Measurements from ENCODE around the gene GPHA2. TPM values are rescaled to one million over a fixed set of nuclear protein-coding genes. Genes with fewer than 3 reads are reported as not detected.

The GPHA2 gene
- total RNA-seq, 1 experiment from 2014 or later, result not detected

GRCh38 chr11:64933935-64934681 is 1.6 kb downstream of the GPHA2 start:
- Mint-ChIP-seq H3K27ac (ENCODE audit: unreplicated experiment) (no peak overlapping the region), H3K4me3 (ENCODE audit: low read depth, unreplicated experiment) (no peak overlapping the region), H3K4me1 (ENCODE audit: low read depth, unreplicated experiment) (no peaks in the 10 kb centered on the region), H3K9me3 (ENCODE audit: low read depth, unreplicated experiment) (no peaks in the 10 kb centered on the region), H3K27me3 (ENCODE audit: unreplicated experiment) (peaks cover 22% of the 10 kb centered on the region), H3K36me3 (ENCODE audit: insufficient read depth, unreplicated experiment) (no peaks in the 10 kb centered on the region)
- CTCF ChIA-PET, result interaction anchor here (0.6 to 1.1 kb wide), 3 partner anchors 17 to 624 kb away, joined by 3 to 4 read pairs (median 4); no protein-coding TSS in a partner anchor
- no peak for DNase-seq
- TF ChIP-seq CTCF (IDR thresholded peaks at IDR 0.05; ENCODE audit: unreplicated experiment), result no peak
- intact Hi-C loops (cut with micrococcal nuclease; ENCODE audit: unreplicated experiment), result no loop called here
- BruUV-seq (replicated peaks), result no TSS peak

- H3K27ac Mint-ChIP-seq (ENCODE audit: unreplicated experiment), result no peak overlapping the region
- H3K36me3 Mint-ChIP-seq (ENCODE audit: insufficient read depth, unreplicated experiment), result no peaks in the 10 kb centered on the region
- H3K9me3 Mint-ChIP-seq (ENCODE audit: low read depth, unreplicated experiment), result no peaks in the 10 kb centered on the region
- no peak overlapping the region for H3K4me3 Mint-ChIP-seq (ENCODE audit: low read depth, unreplicated experiment)
- intact Hi-C loops (cut with micrococcal nuclease; ENCODE audit: unreplicated experiment), result no loop called here
- no peak for TF ChIP-seq CTCF (IDR thresholded peaks at IDR 0.05; ENCODE audit: unreplicated experiment)
- peaks cover 14% of the 10 kb centered on the region for H3K27me3 Mint-ChIP-seq (ENCODE audit: unreplicated experiment)
- no peaks in the 10 kb centered on the region for H3K4me1 Mint-ChIP-seq (ENCODE audit: low read depth, unreplicated experiment)
- no peak for DNase-seq
- CTCF ChIA-PET, result interaction anchor here (0.6 to 1.1 kb wide), 5 partner anchors 18 to 624 kb away, joined by 3 to 5 read pairs (median 4); no protein-coding TSS in a partner anchor
- no TSS peak for BruUV-seq (replicated peaks)
Observed at GRCh38 chr11:64933213-64933934, 2.3 kb downstream of the GPHA2 start.

- Mint-ChIP-seq H3K27me3 (ENCODE audit: unreplicated experiment) (peaks cover 4% of the 10 kb centered on the region), H3K9me3 (ENCODE audit: low read depth, unreplicated experiment) (no peaks in the 10 kb centered on the region), H3K4me3 (ENCODE audit: low read depth, unreplicated experiment) (no peak overlapping the region), H3K4me1 (ENCODE audit: low read depth, unreplicated experiment) (no peaks in the 10 kb centered on the region), H3K36me3 (ENCODE audit: insufficient read depth, unreplicated experiment) (no peaks in the 10 kb centered on the region), H3K27ac (ENCODE audit: unreplicated experiment) (no peak overlapping the region)
- BruUV-seq (replicated peaks), result no TSS peak
- intact Hi-C loops (cut with micrococcal nuclease; ENCODE audit: unreplicated experiment), result no loop called here
- CTCF ChIA-PET, result no interaction called here
- no peak for DNase-seq
- no peak for TF ChIP-seq CTCF (IDR thresholded peaks at IDR 0.05; ENCODE audit: unreplicated experiment)
Observed at GRCh38 chr11:64932324-64932723, 3.4 kb downstream of the GPHA2 start.

- Mint-ChIP-seq H3K4me3 (ENCODE audit: low read depth, unreplicated experiment) (no peak overlapping the region), H3K27me3 (ENCODE audit: unreplicated experiment) (no peaks in the 10 kb centered on the region), H3K4me1 (ENCODE audit: low read depth, unreplicated experiment) (no peaks in the 10 kb centered on the region), H3K27ac (ENCODE audit: unreplicated experiment) (no peak overlapping the region), H3K36me3 (ENCODE audit: insufficient read depth, unreplicated experiment) (no peaks in the 10 kb centered on the region), H3K9me3 (ENCODE audit: low read depth, unreplicated experiment) (no peaks in the 10 kb centered on the region)
- no peak for TF ChIP-seq CTCF (IDR thresholded peaks at IDR 0.05; ENCODE audit: unreplicated experiment)
- DNase-seq, result no peak
- intact Hi-C loops (cut with micrococcal nuclease; ENCODE audit: unreplicated experiment), result no loop called here
- BruUV-seq (replicated peaks), result no TSS peak
- CTCF ChIA-PET, result no interaction called here
Observed at GRCh38 chr11:64931290-64931689, 4.4 kb downstream of the GPHA2 start.
